HCT116 (cell line): Measurements from ENCODE around the gene PTPRO. TPM values are rescaled to one million over a fixed set of nuclear protein-coding genes. Genes with fewer than 3 reads are reported as not detected.

ENCODE experiments used
- ATAC-seq: fragments of 200-7000 bp; cut with Tn5 transposase; 2 replicates; pipeline ENCODE4 v1.9.1; 2020; ENCODE audit warnings: mild to moderate bottlenecking, moderate library complexity
- BruUV-seq: library from RNA; stranded (reverse); fragments of 400-500 nt; replicated peaks from 2 replicates; lab custom pipeline; 2021; lab: Mats Ljungman, UMichigan
- CTCF ChIA-PET: fragments of 300-600 bp; sonication (Branson Sonifier 250); formaldehyde crosslinking; loops from one replicate; lab custom pipeline; 2021; ENCODE audit warnings: antibody characterized with exemption; lab: Charles Lee
- POLR2A ChIA-PET: fragments of 300-600, 350-600 bp; sonication (Branson Sonifier 250); formaldehyde crosslinking; loops from one replicate; lab custom pipeline; 2021; ENCODE audit warnings: antibody characterized with exemption; lab: Charles Lee
- RAD21 ChIA-PET, 2 experiments: fragments of 300-600 bp; sonication (Branson Sonifier 250); formaldehyde crosslinking; loops; one replicate each; lab custom pipeline; 2023; ENCODE audit warnings: low total read pairs in 2 of 2; ENCODE audit not compliant: uncharacterized antibody in 2 of 2, unreplicated experiment in 2 of 2, low non-redundant PET in 1 of 2; lab: Charles Lee
- DNase-seq: peaks from one replicate; pipeline ENCODE4 v3.0.0-alpha.2; 2010; ENCODE audit warnings: low read depth, low spot score
- H2AFZ ChIP-seq: fragments of 200-600 bp; shearing (Covaris generic), sonication (generic); 2 replicates; pipeline ENCODE4 v1.6.1; 2017; ENCODE audit warnings: low read depth, mixed run types, mixed read lengths, antibody characterized with exemption, low read length; ENCODE audit not compliant: poor library complexity, severe bottlenecking
- H3K27ac ChIP-seq: 2 replicates; pipeline ENCODE4 v1.5.1; 2012; ENCODE audit warnings: low read depth, low read length
- H3K27me3 ChIP-seq: fragments of 200-600 bp; sonication (generic); 2 replicates; pipeline ENCODE4 v1.6.1; 2016; ENCODE audit warnings: mixed run types, low read length, mixed read lengths; ENCODE audit not compliant: insufficient read depth
- H3K36me3 ChIP-seq, 2 experiments: fragments of 200-500 bp in 1 of 2; fragments of 200-600 bp in 1 of 2; sonication (Bioruptor generic) in 1 of 2; sonication (generic) in 1 of 2; 2 replicates each; pipeline versions ENCODE4 v1.5.1 to v1.6.1; 2014 to 2016; ENCODE audit warnings: low read length in 2 of 2, inconsistent platforms in 1 of 2, mixed read lengths in 1 of 2, mixed run types in 1 of 2; ENCODE audit not compliant: insufficient read depth in 2 of 2, control insufficient read depth in 1 of 2
- H3K4me1 ChIP-seq, 2 experiments: fragments of 200-600 bp in 1 of 2; sonication (generic) in 1 of 2; 2 replicates each; pipeline versions ENCODE4 v1.5.1 to v1.6.1; 2012 to 2017; ENCODE audit warnings: low read length in 2 of 2, inconsistent platforms in 1 of 2, mild to moderate bottlenecking in 1 of 2, mixed read lengths in 1 of 2, mixed run types in 1 of 2, moderate library complexity in 1 of 2; ENCODE audit not compliant: insufficient read depth in 2 of 2, control insufficient read depth in 1 of 2
- H3K4me2 ChIP-seq: fragments of 200-600 bp; sonication (generic); 2 replicates; pipeline ENCODE4 v1.6.1; 2017; ENCODE audit warnings: mixed run types, low read length, mixed read lengths
- H3K4me3 ChIP-seq, 2 experiments: fragments of 200-600 bp in 1 of 2; sonication (generic) in 1 of 2; replicated peaks in 1 of 2; 2 replicates each; pipeline ENCODE4 v1.5.1; 2011 to 2016; ENCODE audit warnings: low read length in 2 of 2, control low read depth in 1 of 2, low read depth in 1 of 2, mild to moderate bottlenecking in 1 of 2, mixed read lengths in 1 of 2, mixed run types in 1 of 2
- H3K79me2 ChIP-seq: fragments of 200-600 bp; sonication (generic); 2 replicates; pipeline ENCODE4 v1.6.1; 2017; ENCODE audit warnings: mild to moderate bottlenecking, mixed run types, low read length, moderate library complexity, mixed read lengths; ENCODE audit not compliant: insufficient read depth
- H3K9ac ChIP-seq: fragments of 200-600 bp; sonication (generic); 2 replicates; pipeline ENCODE4 v1.6.1; 2016; ENCODE audit warnings: low read length, mixed read lengths
- H3K9me2 ChIP-seq: fragments of 200-600 bp; sonication (generic), shearing (Covaris generic); 2 replicates; pipeline ENCODE4 v1.6.1; 2017; ENCODE audit warnings: mixed run types, mild to moderate bottlenecking, moderate library complexity; ENCODE audit not compliant: insufficient read depth
- H3K9me3 ChIP-seq, 2 experiments: fragments of 200-500 bp in 1 of 2; fragments of 200-600 bp in 1 of 2; sonication (Bioruptor generic) in 1 of 2; sonication (generic) in 1 of 2; 2 replicates each; pipeline ENCODE4 v1.6.1; 2014 to 2017; ENCODE audit warnings: low read length in 2 of 2, mixed read lengths in 2 of 2, inconsistent platforms in 1 of 2, low read depth in 1 of 2, mild to moderate bottlenecking in 1 of 2, mixed run types in 1 of 2, moderate library complexity in 1 of 2; ENCODE audit not compliant: control insufficient read depth in 1 of 2, insufficient read depth in 1 of 2
- H4K20me1 ChIP-seq: fragments of 200-600 bp; sonication (generic), shearing (Covaris generic); 2 replicates; pipeline ENCODE4 v1.6.1; 2017; ENCODE audit warnings: mixed run types, mild to moderate bottlenecking, moderate library complexity; ENCODE audit not compliant: insufficient read depth
- CBX3 ChIP-seq: IDR thresholded peaks from 2 replicates; pipeline ENCODE4 v1.6.1; 2012; ENCODE audit warnings: low read depth
- CEBPB ChIP-seq: IDR thresholded peaks from 2 replicates; pipeline ENCODE4 v1.6.1; 2012; ENCODE audit warnings: low read depth
- EGR1 ChIP-seq: IDR thresholded peaks from 2 replicates; pipeline ENCODE4 v1.6.1; 2012; ENCODE audit warnings: low read depth
- ELF1 ChIP-seq: IDR thresholded peaks from 2 replicates; pipeline ENCODE4 v1.6.1; 2012; ENCODE audit warnings: low read depth, borderline replicate concordance
- EZH2 ChIP-seq: fragments of 200-600 bp; sonication (generic); IDR thresholded peaks from 2 replicates; pipeline ENCODE4 v1.6.1; 2017; ENCODE audit warnings: antibody characterized with exemption, mixed run types
- JUND ChIP-seq: IDR thresholded peaks from 2 replicates; pipeline ENCODE4 v1.6.1; 2012
- POLR2A ChIP-seq: IDR thresholded peaks from 2 replicates; pipeline ENCODE4 v1.7.0; 2011; ENCODE audit warnings: borderline replicate concordance; ENCODE audit not compliant: insufficient read depth, insufficient read length; ENCODE audit errors: extremely low read depth
- RAD21 ChIP-seq: IDR thresholded peaks from 2 replicates; pipeline ENCODE4 v1.6.1; 2012; ENCODE audit warnings: low read depth, mild to moderate bottlenecking
- YY1 ChIP-seq: IDR thresholded peaks from 2 replicates; pipeline ENCODE4 v1.6.1; 2011; ENCODE audit warnings: low read length, low read depth, moderate library complexity, mild to moderate bottlenecking; ENCODE audit not compliant: insufficient replicate concordance; ENCODE audit errors: extremely low read depth
- ZFX ChIP-seq: fragments of 450-650 bp; IDR thresholded peaks from 2 replicates; pipeline ENCODE4 v1.6.1; 2017
- intact Hi-C: fragments of 100-400 bp; cut with micrococcal nuclease; formaldehyde crosslinking; loops from 2 replicates; pipeline ENCODE4 v1.10.0; 2022
- total RNA-seq: library from RNA; stranded (reverse); gene quantifications from one replicate; pipeline ENCODE4 v1.2.1, GENCODE V29; 2021; ENCODE audit not compliant: unreplicated experiment
- TF ChIP-seq, protein P1 (sequence below): IDR thresholded peaks from 2 replicates; pipeline ENCODE4 v1.6.1; 2012
- TF ChIP-seq, protein P2 (sequence below): IDR thresholded peaks from 2 replicates; pipeline ENCODE4 v1.6.1; 2011; ENCODE audit warnings: mild to moderate bottlenecking, low read length, moderate library complexity; ENCODE audit not compliant: insufficient replicate concordance; ENCODE audit errors: extremely low read depth

Gene PTPRO
- total RNA-seq, 1 experiment from 2014 or later, result not detected

DNA sequence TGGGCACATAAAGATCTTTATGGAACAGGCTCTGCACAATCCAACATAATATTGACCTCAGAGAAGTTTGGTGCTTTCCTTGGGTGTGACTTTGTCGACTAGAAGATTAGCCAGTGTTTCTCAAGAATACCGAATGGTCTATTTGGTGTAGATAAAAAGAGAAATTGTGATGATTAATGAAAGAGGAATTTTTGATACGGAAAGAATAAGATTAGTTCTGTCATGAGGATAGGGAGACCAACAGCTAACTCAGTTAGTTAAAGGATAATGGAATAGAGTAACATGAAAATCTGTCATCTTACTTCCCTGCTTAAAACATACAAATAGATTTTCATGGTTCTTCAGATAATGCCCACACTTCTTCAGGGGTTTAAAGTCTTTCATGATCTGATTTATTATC, 24.2 kb downstream of the PTPRO start:
- Histone ChIP-seq H3K4me2 (no peak overlapping the region), H3K9ac (no peak overlapping the region), H3K36me3 (no peaks in the 10 kb centered on the region), H3K27me3 (peaks cover 42% of the 10 kb centered on the region; the same call in 1 of the 2 replicates), H2AFZ (no peak overlapping the region), H4K20me1 (no peaks in the 10 kb centered on the region), H3K9me2 (no peaks in the 10 kb centered on the region), H3K27ac (no peak overlapping the region), H3K4me1 (no peaks in the 10 kb centered on the region), H3K4me3 (no peak overlapping the region), H3K79me2 (no peaks in the 10 kb centered on the region), H3K9me3 (no peaks in the 10 kb centered on the region)
- RAD21 ChIA-PET, result no interaction called here
- DNase-seq (no peak), ATAC-seq (no peak)
- no TSS peak for BruUV-seq
- POLR2A ChIA-PET, result no interaction called here
- CTCF ChIA-PET, result no interaction called here
- no peak for TF ChIP-seq EGR1
- TF ChIP-seq POLR2A, result no peak
- TF ChIP-seq RAD21, result no peak
- TF ChIP-seq, protein P1, sequence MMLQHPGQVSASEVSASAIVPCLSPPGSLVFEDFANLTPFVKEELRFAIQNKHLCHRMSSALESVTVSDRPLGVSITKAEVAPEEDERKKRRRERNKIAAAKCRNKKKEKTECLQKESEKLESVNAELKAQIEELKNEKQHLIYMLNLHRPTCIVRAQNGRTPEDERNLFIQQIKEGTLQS, result no peak
- TF ChIP-seq CBX3, result no peak
- TF ChIP-seq YY1, result no peak
- TF ChIP-seq ZFX, result no peak
- no peak for TF ChIP-seq ELF1
- TF ChIP-seq, protein P2, sequence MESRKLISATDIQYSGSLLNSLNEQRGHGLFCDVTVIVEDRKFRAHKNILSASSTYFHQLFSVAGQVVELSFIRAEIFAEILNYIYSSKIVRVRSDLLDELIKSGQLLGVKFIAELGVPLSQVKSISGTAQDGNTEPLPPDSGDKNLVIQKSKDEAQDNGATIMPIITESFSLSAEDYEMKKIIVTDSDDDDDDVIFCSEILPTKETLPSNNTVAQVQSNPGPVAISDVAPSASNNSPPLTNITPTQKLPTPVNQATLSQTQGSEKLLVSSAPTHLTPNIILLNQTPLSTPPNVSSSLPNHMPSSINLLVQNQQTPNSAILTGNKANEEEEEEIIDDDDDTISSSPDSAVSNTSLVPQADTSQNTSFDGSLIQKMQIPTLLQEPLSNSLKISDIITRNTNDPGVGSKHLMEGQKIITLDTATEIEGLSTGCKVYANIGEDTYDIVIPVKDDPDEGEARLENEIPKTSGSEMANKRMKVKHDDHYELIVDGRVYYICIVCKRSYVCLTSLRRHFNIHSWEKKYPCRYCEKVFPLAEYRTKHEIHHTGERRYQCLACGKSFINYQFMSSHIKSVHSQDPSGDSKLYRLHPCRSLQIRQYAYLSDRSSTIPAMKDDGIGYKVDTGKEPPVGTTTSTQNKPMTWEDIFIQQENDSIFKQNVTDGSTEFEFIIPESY, result no peak
- no peak for TF ChIP-seq JUND
- no peak for TF ChIP-seq EZH2
- TF ChIP-seq CEBPB, result no peak
- intact Hi-C loops, result no loop called here
